NK-92 treated with Interleukin-12 subunit alpha and Interleukin-12 subunit beta, amount 100 ng/mL, for 24 hours (cell line): Measurements from ENCODE around the gene DOK6.

ENCODE experiments used
- DNase-seq: peaks from one replicate; lab custom pipeline; 2025; lab: John Stamatoyannopoulos, UW

DOK6 gene

GRCh38 chr18:69539404-69539803, 138.7 kb downstream of the DOK6 start:
- no peak for DNase-seq

GRCh38 chr18:69556228-69556627, 155.5 kb downstream of the DOK6 start:
- DNase-seq, result no peak

- no peak for DNase-seq
Measured at GRCh38 chr18:69557282-69557681, 156.6 kb downstream of the DOK6 start.

- no peak for DNase-seq
Measured at GRCh38 chr18:69558052-69558451, 157.4 kb downstream of the DOK6 start.

- no peak for DNase-seq
Measured at GRCh38 chr18:69559604-69560003, 158.9 kb downstream of the DOK6 start.

GRCh38 chr18:69564602-69565001, 163.9 kb downstream of the DOK6 start:
- no peak for DNase-seq

- no peak for DNase-seq
Measured at GRCh38 chr18:69567813-69568488, 167.3 kb downstream of the DOK6 start.

- DNase-seq, result no peak
Measured at GRCh38 chr18:69569133-69569532, 168.4 kb downstream of the DOK6 start.

GRCh38 chr18:69574401-69574800, 173.7 kb downstream of the DOK6 start:
- no peak for DNase-seq

- no peak for DNase-seq
Measured at GRCh38 chr18:69580107-69580506, 179.4 kb downstream of the DOK6 start.

DNA sequence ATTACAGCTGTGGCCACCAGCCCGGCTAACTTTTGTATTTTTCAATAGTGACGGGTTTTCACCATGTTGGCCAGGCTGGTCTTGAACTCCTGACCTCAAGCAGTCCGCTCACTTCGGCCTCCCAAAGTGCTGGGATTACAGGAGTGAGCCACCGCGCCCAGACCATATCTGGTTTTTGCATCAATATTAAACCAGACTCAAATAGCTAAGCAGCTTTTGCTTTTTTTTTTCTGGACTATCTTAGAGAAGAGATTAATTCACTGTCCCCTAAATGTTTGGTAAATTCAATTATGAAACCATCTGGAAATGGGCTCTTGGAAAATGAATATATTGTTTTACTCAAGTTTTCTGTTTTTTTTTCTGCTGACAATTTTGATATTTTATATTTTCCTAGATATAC, 183.7 kb downstream of the DOK6 start:
- DNase-seq, result no peak

- DNase-seq, result no peak
Measured at GRCh38 chr18:69585696-69586095, 185.0 kb downstream of the DOK6 start.

- no peak for DNase-seq
Measured at GRCh38 chr18:69586537-69586936, 185.8 kb downstream of the DOK6 start.

DNA sequence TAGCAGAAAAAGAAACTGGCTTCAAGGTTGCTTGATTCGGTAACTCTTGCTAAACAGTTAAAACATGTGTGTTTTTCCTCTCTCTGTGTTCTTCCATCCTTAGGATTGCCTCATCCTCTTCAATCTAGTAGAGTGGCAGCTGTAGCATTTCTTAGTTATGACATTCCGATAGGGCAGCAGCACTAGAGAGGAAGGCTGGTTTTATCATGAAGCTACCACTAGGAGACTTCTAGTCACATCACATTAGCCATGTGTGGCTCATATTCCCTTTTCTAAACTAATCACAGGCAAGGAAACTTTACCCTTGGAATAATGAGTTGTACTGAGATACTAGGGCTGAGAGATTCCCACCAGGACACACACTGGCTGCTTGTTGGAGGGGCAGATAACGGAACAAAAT, 187.6 kb downstream of the DOK6 start:
- no peak for DNase-seq

DNA sequence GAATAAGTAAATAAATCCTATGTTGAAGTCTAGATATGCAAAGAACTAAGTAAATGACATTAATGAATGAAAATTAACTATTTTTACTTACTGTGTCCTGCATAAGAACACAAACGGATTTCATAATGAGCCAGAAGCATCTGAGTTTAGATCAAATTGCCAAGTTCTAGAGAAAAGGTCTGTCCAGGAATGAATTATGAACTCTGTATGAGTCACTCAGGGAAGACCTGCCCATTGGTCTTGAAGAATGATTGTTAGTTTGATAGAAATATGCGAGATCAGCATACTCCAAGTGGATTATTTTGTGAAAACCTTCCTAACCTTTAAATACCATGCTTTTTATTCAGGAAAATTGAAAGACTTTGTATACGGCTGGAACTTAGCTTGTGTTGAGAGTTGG, 189.5 kb downstream of the DOK6 start:
- no peak for DNase-seq

DNA sequence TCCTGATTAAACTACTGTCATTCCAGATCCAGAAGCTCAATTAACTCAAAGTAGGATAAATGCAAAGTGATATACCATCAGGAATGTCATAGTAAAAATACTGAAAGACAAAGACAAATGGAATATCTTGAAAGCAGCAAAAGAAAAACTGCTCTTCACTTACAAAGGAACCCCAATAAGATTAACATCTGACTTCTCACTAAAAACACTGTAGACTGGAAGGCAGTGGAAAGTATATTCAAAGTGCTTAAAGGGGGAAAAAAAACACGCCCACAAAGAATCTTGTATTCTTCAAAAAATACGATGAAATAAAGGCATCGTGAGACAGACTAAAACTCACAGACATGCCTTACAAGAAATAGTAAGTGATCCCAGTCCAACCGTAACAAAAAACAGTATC, 195.7 kb downstream of the DOK6 start:
- DNase-seq, result no peak

DNA sequence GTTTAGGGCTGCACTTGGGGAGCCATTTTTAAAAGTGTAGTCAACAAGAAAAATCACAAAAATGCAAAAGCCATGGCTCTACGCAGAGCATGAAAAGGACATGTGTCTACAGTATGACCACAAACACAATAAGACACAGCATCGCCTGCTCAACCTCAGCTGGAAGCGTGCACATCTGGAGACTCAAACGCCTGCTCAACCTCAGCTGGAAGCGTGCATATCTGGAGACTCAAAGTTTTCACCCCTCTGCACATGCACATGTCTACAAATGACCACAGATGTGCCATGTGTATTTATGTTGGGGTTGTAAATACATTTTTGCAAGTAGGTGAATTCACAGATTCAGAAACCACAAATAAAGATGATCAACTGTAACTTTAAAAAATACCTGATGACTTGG, 196.9 kb downstream of the DOK6 start:
- DNase-seq, result no peak

DNA sequence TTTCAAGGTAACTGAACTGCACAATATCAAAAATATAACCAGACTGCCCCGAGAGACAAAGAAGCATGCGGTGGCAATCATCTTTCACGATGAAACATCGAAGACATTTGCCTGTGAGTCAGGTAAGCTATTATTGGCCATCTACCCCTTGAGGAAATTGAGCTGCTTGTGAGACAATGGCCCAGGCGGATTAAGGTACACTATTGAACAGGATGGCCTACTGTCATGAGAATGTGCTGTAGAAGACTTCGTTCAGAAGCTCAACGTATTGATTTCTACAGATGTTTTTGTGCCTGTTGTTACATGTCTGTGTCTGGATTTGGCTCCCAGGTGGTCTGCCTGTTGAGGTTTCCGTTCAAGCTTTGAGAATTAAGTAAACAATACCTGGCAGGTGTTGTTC, 198.7 kb downstream of the DOK6 start:
- DNase-seq, result no peak

DNA sequence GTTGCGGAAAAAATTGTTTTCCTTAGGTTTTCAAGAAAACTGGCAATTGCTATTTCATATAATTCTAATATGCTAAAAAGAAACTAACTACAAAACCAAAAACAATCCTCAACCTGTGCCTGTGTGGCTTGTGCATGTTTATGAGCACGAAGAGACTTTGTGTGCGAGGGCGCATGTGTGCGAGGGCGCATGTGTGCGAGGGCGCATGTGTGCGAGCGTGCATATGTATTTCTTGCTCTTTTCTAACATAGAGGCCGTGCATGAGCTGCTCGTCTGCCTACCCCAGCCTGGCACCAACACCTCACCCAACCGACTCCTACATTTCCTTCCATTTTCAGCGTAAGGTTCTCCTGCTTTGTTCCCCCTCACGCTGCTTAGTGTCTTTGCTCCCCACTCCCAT, 211.6 kb downstream of the DOK6 start:
- DNase-seq, result no peak

GRCh38 chr18:69616114-69616513, 215.4 kb downstream of the DOK6 start:
- DNase-seq, result no peak

GRCh38 chr18:69617408-69617807, 216.7 kb downstream of the DOK6 start:
- DNase-seq, result no peak

DNA sequence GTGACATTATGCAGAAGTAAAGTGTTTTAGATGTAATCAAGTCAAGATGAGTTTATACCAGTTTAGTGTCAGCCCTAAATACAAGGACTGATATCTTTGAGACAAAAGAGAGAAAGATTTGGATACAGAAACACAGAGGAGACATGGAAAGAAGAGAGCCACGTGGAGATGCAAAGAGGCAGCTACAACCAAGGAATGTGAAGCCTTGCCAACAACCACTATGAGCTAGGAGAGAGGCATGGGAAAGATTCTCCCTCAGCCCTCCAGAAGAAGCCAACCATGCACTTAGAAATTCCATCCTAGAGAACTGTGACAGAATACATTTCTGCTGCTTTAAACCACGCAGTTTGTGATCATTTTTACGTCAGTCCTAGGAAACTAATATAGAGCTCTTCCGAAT, 217.2 kb downstream of the DOK6 start:
- DNase-seq, result no peak

- DNase-seq, result no peak
Measured at GRCh38 chr18:69622184-69622583, 221.5 kb downstream of the DOK6 start.

- DNase-seq, result no peak
Measured at GRCh38 chr18:69622961-69623360, 222.3 kb downstream of the DOK6 start.

DNA sequence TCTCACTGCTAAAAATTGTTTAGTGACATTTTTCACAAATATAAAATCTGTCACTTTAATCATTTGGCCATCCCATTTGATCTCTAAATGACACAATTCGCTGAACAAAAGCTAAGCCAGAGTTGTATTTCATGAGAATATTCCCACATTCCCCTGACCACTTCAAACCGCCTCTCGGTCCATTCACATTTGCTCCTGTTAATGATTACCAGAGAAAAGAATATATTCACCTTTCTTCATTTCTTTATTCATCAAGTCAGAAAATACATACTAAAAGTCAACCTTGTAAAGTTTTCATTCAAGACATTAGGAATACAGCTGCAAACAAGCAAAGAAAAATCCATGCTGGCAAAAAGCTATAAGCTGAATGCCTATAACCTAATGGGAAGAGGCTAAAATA, 225.5 kb downstream of the DOK6 start:
- no peak for DNase-seq
